Activated T-helper 1 cell treated with anti-CD3 and anti-CD28 coated beads, Interleukin-2, amount 50 U/mL, for 16 hours (primary cell): ENCODE data around the gene AGAP1.

Experiments used
- DNase-seq, 2 donors: peaks; one replicate each; pipeline ENCODE4 v3.0.0-alpha.2; 2020; ENCODE audit warnings: low read depth in 1 of 2, low spot score in 1 of 2

The AGAP1 gene

GRCh38 chr2:236173036-236173728, 679.3 kb downstream of the AGAP1 start:
- no peak for DNase-seq

GRCh38 chr2:236173729-236174607, 680.1 kb downstream of the AGAP1 start:
- DNase-seq = no peak

- no peak for DNase-seq
These were observed 681.8 kb downstream of the AGAP1 start for GRCh38 chr2:236175548-236176150.

- no peak for DNase-seq
These were observed 682.6 kb downstream of the AGAP1 start for GRCh38 chr2:236176417-236176816.

- no peak for DNase-seq
These were observed 683.1 kb downstream of the AGAP1 start for GRCh38 chr2:236176951-236177350.

GRCh38 chr2:236177604-236177966, 683.7 kb downstream of the AGAP1 start:
- no peak for DNase-seq

GRCh38 chr2:236177967-236178889, 684.4 kb downstream of the AGAP1 start:
- DNase-seq = no peak

GRCh38 chr2:236178890-236179235, 685.0 kb downstream of the AGAP1 start:
- DNase-seq = no peak

- DNase-seq = no peak
These were observed 685.6 kb downstream of the AGAP1 start for GRCh38 chr2:236179236-236180075.

GRCh38 chr2:236180076-236180816, 686.4 kb downstream of the AGAP1 start:
- DNase-seq = no peak

- DNase-seq = no peak
These were observed 687.1 kb downstream of the AGAP1 start for GRCh38 chr2:236180831-236181453.
